CD4-positive, alpha-beta T cell treated with Interleukin-17A for 4 hours (primary cell): ENCODE data around the gene NEURL1B.
"Not testable (repeated sequence)": the region's sequence is repeated elsewhere in the genome, so short reads cannot be mapped to it uniquely, and the experiment has no call there.

Experiments
- DNase-seq: peaks from one replicate; pipeline ENCODE4 v3.0.0-alpha.2; 2020; ENCODE audit warnings: mixed read lengths

The NEURL1B gene

GRCh38 chr5:172636279-172637050, 4.6 kb upstream of the NEURL1B start:
- no peak for DNase-seq

- DNase-seq, result no peak
These were observed 3.9 kb upstream of the NEURL1B start for GRCh38 chr5:172637110-172637580.

- no peak for DNase-seq
These were observed 3.3 kb upstream of the NEURL1B start for GRCh38 chr5:172637740-172638139.

GRCh38 chr5:172638209-172638768, 2.8 kb upstream of the NEURL1B start:
- no peak for DNase-seq

- DNase-seq, result no peak
These were observed 924 bp upstream of the NEURL1B start for GRCh38 chr5:172640139-172640538.

- no peak for DNase-seq
These were observed 442 bp downstream of the NEURL1B start for GRCh38 chr5:172641359-172642050.

GRCh38 chr5:172642051-172642409, 967 bp downstream of the NEURL1B start:
- no peak for DNase-seq

- no peak for DNase-seq
These were observed 1.4 kb downstream of the NEURL1B start for GRCh38 chr5:172642486-172642885.

- DNase-seq, result no peak
These were observed 2.1 kb downstream of the NEURL1B start for GRCh38 chr5:172642926-172643871.

GRCh38 chr5:172644266-172644665, 3.2 kb downstream of the NEURL1B start:
- DNase-seq, result no peak

- DNase-seq, result no peak
These were observed 3.6 kb downstream of the NEURL1B start for GRCh38 chr5:172644711-172645110.

- no peak for DNase-seq
These were observed 4.4 kb downstream of the NEURL1B start for GRCh38 chr5:172645271-172646055.

GRCh38 chr5:172646716-172647285, 5.7 kb downstream of the NEURL1B start:
- DNase-seq, result no peak

GRCh38 chr5:172647352-172648012, 6.4 kb downstream of the NEURL1B start:
- DNase-seq, result no peak

- DNase-seq, result no peak
These were observed 6.9 kb downstream of the NEURL1B start for GRCh38 chr5:172648013-172648381.

GRCh38 chr5:172648755-172649154, 7.7 kb downstream of the NEURL1B start:
- no peak for DNase-seq

GRCh38 chr5:172656496-172656895, 15.4 kb downstream of the NEURL1B start:
- not testable (repeated sequence) for DNase-seq

- DNase-seq, result not testable (repeated sequence)
These were observed 16.6 kb downstream of the NEURL1B start for GRCh38 chr5:172657524-172658233.

- no peak for DNase-seq
These were observed 17.3 kb downstream of the NEURL1B start for GRCh38 chr5:172658391-172658790.

GRCh38 chr5:172658961-172659501, 18.0 kb downstream of the NEURL1B start:
- no peak for DNase-seq
